A673 (cell line): ENCODE measurements around the gene RNF13.

Source experiments
- CTCF ChIP-seq: fragments of 300-800, 200-600 bp; sonication (generic); conservative IDR thresholded peaks from 2 replicates; pipeline ENCODE4 v1.5.1; 2017; ENCODE audit warnings: low read depth, mild to moderate bottlenecking, antibody characterized with exemption, low read length, moderate library complexity, mixed read lengths
- EZH2 ChIP-seq: fragments of 200-600 bp; sonication (generic); IDR thresholded peaks from 2 replicates; pipeline ENCODE4 v1.6.1; 2017; ENCODE audit warnings: borderline replicate concordance, low read depth, mild to moderate bottlenecking, mixed read lengths, antibody characterized with exemption, low read length; ENCODE audit not compliant: poor library complexity, severe bottlenecking

- TF ChIP-seq CTCF, result no peak
- no peak for TF ChIP-seq EZH2
Measured at GRCh38 chr3:150006794-150007193, 193.8 kb downstream of the RNF13 start.
